Activated CD8-positive, alpha-beta memory T cell treated with anti-CD3 and anti-CD28 coated beads for 24 hours (primary cell): Measurements from ENCODE around the gene MAP2K6.

ENCODE experiments used
- DNase-seq: peaks from one replicate; pipeline ENCODE4 v3.0.0-alpha.2; 2020

The MAP2K6 gene

GRCh38 chr17:69588316-69588715 lies 173.8 kb downstream of the MAP2K6 start:
- no peak for DNase-seq

DNA sequence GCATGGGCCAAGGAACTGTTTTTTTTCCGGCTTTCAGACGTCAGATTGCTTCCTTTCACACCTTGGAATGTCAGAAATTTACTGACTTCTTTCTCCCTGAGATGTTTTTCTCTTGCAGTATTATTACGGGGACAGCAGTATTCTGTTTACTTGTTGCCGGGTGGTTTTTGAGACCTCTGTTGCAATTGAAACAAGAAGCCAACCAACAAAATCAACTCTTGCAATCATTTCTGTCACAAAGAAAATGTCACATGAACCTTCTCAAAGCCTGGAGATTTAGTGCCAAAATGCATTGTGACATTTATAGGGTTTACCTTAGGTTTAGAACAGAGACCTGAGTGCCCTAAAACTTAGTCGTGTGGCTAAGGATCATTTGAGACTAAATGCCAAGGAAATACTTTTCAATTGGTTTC lies 174.3 kb downstream of the MAP2K6 start:
- no peak for DNase-seq

DNA sequence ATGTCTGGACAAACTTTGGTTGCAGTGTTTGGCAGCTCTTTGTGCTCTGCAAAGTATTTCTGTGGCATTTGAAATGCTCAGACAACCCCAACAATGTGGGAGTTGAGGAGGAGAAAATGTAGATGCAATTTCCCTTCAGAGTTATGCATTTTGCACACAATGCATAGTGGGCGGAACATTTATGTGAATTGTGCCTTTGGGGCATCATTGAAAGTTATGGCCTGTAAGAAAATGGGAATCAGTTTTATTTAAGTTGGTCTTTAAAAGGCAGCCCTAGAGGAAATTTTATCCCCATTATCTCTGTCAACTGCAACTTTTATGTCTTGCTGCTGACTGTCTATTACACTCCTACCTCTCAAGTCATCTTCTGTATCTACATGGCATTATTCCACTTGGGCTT lies 176.2 kb downstream of the MAP2K6 start:
- no peak for DNase-seq

- DNase-seq, result no peak
These were observed 178.3 kb downstream of the MAP2K6 start for GRCh38 chr17:69592692-69593350.

DNA sequence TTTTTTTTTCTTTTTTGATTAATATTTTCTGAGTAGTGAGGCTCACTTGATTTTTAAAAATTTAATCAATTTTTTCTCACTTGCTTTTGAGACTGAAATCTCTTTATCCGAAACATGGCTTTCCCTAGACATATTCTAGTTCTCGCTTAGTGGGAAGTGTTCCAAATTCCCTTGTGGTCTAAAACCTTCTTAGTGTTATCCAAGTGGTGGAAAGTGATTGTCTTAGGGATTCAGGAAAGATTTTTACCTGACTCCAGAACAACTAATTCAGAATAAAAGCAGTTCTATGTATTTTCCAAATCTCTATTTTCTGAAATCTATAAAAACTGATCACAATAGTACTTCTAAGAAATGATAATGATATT lies 178.8 kb downstream of the MAP2K6 start:
- no peak for DNase-seq

- DNase-seq, result no peak
These were observed 179.2 kb downstream of the MAP2K6 start for GRCh38 chr17:69593716-69594115.

DNA sequence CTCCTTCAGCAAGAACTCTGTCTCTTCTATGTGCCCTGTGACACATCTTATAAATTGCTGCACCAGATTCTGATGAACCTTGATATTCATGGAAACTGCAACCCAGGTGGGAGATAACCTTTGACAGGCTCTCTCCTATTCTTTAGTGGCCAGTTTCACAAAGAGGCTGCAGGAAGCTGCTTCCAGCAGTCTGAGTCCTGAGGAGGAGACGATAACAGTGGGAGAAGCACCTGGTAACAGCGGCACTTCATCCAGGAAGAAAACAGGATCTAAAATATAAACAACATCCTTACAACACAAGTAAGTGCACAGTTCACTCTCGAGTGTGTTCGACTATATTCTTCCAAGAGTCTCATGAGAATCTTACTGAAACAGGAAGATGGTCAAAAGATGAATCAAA lies 180.1 kb downstream of the MAP2K6 start:
- no peak for DNase-seq

DNA sequence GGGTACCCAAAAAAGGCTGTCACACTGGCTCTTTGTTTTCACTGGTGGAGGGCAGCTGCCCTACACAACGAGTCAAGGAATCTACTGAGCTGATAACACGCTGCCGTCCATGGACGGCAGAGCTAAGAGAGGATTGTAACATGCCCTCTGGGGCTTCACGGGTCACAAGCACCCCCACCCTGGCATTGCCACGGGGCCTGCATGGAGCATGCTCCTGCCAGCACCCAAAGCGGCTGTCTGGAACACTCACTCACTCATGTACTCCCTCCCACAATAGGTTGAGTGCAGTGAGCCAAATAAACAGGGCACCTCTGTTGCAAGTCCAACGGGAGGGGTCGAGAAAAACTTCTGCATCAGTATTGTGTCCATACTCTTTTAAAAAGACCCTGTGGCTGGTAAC lies 181.6 kb downstream of the MAP2K6 start:
- DNase-seq, result no peak

DNA sequence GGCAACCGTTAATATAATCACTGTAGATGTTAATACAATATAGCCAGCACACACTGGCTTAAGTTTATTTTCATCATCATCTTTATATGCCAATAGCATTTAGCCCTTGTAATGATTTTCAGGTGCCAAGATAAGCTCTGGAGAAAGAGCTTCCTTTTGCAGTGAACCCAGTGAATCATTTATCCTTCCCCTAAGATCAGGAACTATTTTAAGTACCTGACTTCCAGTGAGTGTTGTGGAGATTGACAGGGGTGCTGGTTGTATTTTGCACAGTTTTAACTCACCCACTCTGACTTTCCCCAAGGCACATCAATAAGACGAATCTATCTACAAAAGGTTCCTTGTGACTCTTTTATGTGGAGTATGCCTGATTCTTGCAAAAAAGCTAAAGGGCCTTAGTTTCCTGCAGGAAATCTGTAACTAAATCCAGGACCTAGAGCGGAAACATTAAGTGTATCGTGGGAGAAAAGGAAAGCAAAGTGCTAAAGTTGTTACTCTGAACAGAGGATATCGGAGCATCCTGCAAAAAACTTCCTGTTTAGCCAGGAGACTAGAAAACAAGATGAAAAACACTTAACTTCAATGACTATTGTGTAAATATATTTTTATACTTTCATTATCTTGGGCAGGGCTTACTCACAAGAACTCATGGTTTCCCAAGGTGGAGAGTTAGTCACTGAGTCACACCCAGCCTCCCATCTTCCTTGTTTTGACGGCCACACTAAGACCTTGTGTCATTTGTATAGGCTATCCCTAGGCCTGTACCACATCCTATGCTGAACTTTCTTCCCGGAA lies 183.6 kb downstream of the MAP2K6 start:
- DNase-seq, result no peak

GRCh38 chr17:69602972-69603371 lies 188.5 kb downstream of the MAP2K6 start:
- no peak for DNase-seq
